Fibroblast of skin of left biceps (primary cell): ENCODE data around the gene IER2.

Experiments used
- DNase-seq, 2 experiments: peaks; one replicate each; pipeline ENCODE4 v3.0.0-alpha.2; 2013; ENCODE audit warnings: low read depth in 2 of 2

IER2 gene

DNA sequence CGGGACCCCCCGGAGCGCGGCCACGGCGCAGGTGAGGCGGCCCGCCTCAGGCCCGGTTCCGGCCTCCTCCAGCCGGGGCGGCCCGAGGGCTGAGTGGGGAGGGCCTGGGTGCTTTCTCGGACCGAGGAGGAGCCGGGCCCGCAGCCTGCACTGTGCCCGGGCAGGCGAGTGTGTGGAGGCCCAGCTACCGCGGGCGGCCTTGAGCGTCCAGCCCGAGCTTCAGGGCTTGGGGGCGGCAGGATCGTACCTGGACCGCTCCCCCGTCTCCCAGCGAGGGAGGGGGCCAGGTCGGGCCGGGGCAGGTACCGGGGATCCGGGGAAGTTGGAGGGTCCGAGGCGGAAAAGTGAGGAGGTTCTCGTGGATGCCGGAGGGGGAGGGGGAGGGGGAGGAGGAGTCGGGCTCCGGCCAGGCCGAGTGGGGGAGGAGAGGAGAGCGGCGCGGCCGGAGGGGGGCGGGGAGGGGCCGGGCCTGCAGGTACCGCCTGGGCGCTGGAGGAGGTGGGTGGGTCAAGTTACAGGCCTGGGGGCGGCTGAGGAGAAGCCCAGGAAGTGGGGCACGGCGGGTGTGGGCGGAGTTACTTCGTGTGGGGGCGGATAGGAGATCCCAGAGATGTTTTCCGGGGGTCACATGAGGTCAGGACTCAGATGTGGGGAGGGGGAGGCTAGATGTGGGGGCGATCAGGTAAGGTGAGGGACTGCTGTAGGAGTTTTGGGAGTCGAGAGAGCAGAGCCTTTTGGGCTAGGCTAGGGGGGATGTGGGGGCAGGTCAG is 31.6 kb upstream of the IER2 start:
- DNase-seq = no peak

DNA sequence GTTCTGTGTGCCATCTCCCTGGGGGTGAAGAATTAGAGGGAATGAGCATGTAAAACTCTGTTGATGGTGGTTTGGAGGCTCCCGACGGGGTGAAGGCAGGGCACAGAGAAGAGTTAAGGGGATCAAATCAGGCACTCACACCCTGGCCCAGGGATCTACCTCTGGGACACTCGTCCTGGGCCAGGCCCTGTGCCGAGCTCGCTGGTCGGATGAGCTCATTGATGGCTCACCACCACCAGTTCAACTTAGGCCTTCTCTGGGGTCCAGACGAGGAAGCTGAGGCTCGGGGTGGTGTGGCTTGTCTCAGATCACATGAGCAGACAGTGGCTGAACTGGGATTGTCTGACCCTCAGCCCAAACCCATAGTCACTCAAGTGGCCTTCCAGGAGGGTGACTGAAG is 30.6 kb upstream of the IER2 start:
- no peak for DNase-seq

GRCh38 chr19:13120031-13120430 is 30.2 kb upstream of the IER2 start:
- no peak for DNase-seq

- no peak for DNase-seq
Observed at GRCh38 chr19:13120817-13121216, 29.4 kb upstream of the IER2 start.

DNA sequence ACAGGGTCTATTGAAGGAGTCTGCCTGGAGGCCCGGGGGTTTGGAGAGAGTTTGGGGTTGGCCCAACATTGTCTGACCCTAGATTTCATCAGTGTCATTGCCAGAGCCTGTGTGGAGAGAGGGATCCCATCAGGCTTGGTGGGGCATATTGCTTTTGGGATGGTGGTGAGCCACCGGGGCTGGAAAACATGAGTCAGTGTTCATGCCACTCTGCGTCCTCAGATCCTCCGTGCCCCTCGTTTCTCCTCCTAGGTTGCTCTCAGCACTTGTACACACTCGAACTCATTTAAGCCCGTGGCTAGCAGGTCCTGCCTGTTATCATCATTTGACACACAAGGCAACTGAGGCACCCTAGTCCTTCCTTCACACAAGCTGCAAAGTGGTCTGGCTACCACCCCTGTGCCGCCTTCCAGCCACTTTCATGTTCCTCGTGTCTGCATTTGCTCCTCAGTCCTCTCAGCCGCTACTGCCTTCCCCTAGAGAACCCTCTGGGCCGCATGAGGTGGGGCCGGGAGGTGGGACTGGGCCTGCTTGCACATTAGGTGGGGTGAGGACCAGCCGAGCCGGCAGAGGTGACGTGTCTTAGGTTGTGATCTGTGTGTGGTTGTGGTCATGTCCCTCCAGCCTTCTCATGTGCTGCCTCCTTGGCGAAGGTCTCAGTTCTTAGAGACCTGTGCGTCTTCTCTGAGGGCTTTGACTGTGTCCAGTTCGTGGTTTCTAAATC is 28.5 kb upstream of the IER2 start:
- DNase-seq = no peak

GRCh38 chr19:13122275-13122878 is 27.8 kb upstream of the IER2 start:
- no peak for DNase-seq

GRCh38 chr19:13122980-13123957 is 26.9 kb upstream of the IER2 start:
- no peak for DNase-seq

- no peak for DNase-seq
Observed at GRCh38 chr19:13127051-13127450, 23.2 kb upstream of the IER2 start.

DNA sequence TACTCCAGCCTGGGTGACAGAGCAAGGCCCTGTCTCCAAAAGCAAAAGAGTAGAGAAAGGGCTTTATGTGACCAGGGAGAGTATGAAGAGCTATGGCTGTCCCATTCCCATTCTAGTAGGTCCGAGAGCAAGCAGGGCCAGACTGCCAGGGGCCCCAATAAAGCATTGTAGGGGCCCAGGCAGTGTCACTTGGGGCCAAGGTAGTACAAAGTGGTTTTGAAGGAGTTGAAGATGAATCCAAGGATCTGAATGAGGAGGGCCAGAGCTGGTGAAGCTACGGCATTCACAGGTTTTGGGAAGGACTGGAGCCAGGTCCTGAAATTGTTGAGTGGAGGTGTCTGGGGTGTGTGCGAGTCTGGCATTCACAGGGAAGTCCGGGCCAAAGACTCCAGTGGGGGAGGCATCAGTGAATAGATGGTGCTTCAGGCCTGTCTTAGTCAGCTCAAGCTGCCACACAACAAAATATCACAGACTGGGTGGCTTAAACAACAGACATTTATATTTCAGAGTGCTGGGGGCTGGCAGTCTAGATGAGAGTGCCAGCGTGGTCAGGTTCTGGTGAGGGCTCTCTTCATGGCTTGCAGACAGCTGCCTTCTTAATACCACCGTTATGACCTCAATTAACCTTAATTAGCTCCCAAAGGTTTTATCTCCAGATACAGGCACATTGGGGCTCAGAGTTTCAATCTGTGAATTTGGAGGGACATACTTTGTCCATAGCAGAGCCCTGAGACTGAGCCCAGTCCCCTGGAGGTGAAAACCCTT is 22.2 kb upstream of the IER2 start:
- DNase-seq = no peak

GRCh38 chr19:13128583-13128982 is 21.6 kb upstream of the IER2 start:
- no peak for DNase-seq

DNA sequence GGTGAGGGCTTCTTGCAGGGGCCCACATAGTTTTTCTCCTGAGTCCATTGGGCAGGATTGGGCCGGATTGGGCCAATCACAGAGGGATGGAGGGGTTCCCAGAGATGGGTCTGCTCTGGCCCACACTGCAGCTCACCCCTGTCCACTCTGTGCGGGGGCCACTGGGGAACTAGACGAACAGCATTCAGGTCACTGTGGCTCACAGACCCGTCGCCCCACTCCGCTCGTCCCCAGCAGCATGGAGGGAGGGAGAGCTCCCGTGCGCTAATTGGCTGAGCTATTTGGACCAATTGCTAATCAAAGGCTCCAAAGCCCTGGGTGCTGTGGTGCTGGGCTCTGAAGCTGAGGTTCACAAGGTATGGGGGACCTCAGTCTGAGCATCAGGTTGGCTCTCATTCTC is 20.8 kb upstream of the IER2 start:
- DNase-seq = no peak

DNA sequence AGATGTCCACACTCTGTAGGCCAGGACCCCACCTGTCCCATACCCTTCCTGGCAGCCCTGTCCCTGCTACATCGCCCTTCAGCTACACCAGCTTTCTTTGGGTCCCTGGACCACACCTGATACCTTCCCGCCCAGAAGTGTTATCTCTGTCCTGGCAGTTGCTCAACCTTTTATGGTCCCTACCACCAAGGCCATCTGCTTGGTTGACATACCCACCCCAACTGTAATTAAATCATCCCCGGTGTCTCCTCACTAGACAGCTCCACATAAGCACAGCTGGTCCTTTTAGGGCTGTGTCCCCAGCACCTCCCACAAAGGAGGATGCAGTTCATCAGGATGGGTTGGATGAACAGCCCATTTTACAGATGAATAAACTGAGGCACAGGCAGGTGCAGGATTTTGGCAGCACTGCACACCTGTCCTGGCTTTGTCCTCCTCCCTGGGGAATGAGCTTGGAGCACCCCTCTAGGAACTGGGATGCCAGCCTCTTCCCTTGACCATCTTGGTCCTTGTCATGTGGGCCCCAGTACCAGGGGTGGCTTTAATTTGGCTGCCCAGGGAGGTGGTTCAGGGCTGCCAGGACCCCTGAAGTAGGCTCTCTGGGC is 19.2 kb upstream of the IER2 start:
- DNase-seq = no peak

DNA sequence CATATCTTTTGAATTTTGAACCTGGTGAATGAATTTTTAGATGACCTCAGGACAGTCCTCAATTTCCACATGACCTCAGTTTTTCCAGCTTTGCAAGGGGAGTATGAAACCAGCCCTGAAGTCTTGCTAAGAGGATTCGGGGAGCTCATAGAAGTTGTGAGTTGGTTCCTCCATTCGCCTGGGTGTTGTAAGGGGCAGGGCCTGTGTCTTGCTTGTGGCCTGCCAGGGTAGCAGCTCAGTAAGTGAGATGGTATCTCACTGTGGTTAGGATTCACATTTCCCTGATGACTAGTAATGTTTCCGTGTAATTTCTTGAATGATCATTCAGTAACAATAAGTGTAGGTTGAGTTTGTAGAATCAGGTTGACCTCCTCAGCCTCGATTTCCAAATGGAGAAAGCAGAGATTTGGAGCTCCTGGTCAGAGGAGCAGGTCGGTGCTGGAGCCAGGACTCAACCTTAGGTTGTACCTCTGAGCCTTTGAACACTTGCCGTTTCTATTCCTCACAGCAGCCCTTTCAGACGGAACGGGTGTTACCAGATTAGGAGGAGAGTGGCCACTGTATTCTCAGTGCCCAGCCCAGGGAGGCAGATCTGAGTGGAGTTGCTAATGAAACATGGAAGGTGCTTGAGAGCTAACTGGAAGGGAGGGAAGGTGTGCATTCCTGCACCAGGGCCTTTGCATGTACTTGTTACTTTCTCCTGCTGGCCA is 17.6 kb upstream of the IER2 start:
- no peak for DNase-seq

DNA sequence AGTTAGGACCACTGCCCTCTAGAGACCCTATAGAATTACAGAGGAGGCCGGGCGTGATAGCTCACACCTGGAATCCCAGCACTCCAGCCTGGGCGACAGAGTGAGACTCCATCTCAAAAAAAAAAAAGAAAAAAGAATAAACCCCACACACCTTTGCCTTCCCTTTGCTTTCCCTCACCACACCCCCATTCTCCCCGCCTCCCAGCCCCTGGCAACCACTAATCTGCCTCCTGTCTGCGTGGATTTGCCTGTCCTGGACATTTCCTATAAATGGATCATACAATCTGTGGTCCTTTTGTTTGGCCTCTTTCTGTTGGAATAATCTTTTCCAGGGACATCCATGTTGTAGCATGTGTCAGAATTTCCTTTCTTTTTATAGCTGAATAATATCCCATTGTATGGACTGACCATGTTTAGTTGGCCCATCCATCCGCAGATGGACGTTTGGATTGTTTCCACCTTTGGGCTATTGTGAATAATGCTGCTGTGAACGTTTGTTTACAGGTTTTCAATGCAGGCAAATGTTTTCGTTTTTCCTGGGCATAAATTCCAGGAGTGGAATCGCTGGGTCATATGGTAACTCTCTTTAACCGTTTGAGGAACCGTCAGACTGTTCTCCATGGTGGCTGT is 16.9 kb upstream of the IER2 start:
- no peak for DNase-seq

GRCh38 chr19:13134626-13135025 is 15.6 kb upstream of the IER2 start:
- no peak for DNase-seq

- DNase-seq = no peak
Observed at GRCh38 chr19:13135068-13136062, 14.8 kb upstream of the IER2 start.

- DNase-seq = no peak
Observed at GRCh38 chr19:13137290-13137794, 12.9 kb upstream of the IER2 start.
